NB4 (cell line): ENCODE results near the gene SPATS2.

ENCODE experiments used
- CTCF ChIP-seq: IDR thresholded peaks from one replicate; pipeline ENCODE4 v1.5.1; 2012; ENCODE audit warnings: low read depth, low read length
- POLR2A ChIP-seq: IDR thresholded peaks from 2 replicates; pipeline ENCODE4 v1.6.1; 2011; ENCODE audit warnings: mild to moderate bottlenecking; ENCODE audit not compliant: insufficient read length; ENCODE audit errors: extremely low read depth
- TF ChIP-seq, protein P1 (sequence below): IDR thresholded peaks from 2 replicates; pipeline ENCODE4 v1.6.1; 2011; ENCODE audit warnings: low read depth, low read length

- TF ChIP-seq, protein P1, sequence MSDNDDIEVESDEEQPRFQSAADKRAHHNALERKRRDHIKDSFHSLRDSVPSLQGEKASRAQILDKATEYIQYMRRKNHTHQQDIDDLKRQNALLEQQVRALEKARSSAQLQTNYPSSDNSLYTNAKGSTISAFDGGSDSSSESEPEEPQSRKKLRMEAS = no peak
- TF ChIP-seq CTCF = no peak
- TF ChIP-seq POLR2A = no peak
These were observed 178.6 kb downstream of the SPATS2 start for GRCh38 chr12:49545815-49546214.
